ENCODE results near the gene DNAAF6. TPM values are rescaled to one million over a fixed set of nuclear protein-coding genes. Genes with fewer than 3 reads are reported as not detected.
"Not testable (repeated sequence)": the region's sequence is repeated elsewhere in the genome, so short reads cannot be mapped to it uniquely, and the experiment has no call there.

DNAAF6 gene
- total and polyA plus RNA-seq, 8 donors, result not detected

GRCh38 chrX:107171369-107172102, 34.9 kb upstream of the DNAAF6 start:
- Histone ChIP-seq H3K27me3 (no peaks in the 10 kb centered on the region), H3K4me3 (no peak overlapping the region), H3K4me1 (no peaks in the 10 kb centered on the region), H3K36me3 (no peaks in the 10 kb centered on the region), H3K9me3 (no peaks in the 10 kb centered on the region), H3K27ac (no peak overlapping the region)
- TF ChIP-seq CTCF (IDR thresholded peaks at IDR 0.05), result no peak
- FAIRE-seq (no peak), ATAC-seq (no peak), DNase-seq (no peak)
- intact Hi-C loops (cut with DNase I), result no loop called here

GRCh38 chrX:107197319-107197718, 9.1 kb upstream of the DNAAF6 start:
- intact Hi-C loops (cut with DNase I), result no loop called here
- Histone ChIP-seq H3K4me1 (no peaks in the 10 kb centered on the region), H3K4me3 (no peak overlapping the region), H3K9me3 (no peaks in the 10 kb centered on the region), H3K36me3 (no peaks in the 10 kb centered on the region), H3K27me3 (no peaks in the 10 kb centered on the region), H3K27ac (no peak overlapping the region)
- no peak for DNase-seq
- WGBS, 2 donors, result 81 to 92% methylated on average over 1 of the region's 1 CpG
- no peak for ATAC-seq
- no peak for TF ChIP-seq CTCF (IDR thresholded peaks at IDR 0.05)
- no peak for FAIRE-seq

GRCh38 chrX:107198074-107198473, 8.3 kb upstream of the DNAAF6 start:
- H3K4me3 ChIP-seq; H3K27ac ChIP-seq; ATAC-seq; FAIRE-seq; H3K9me3 ChIP-seq; H3K36me3 ChIP-seq; H3K27me3 ChIP-seq; H3K4me1 ChIP-seq; intact Hi-C loops (cut with DNase I); DNase-seq: not testable (repeated sequence)
- WGBS, 2 donors, result 75 to 95% methylated on average over 6 of the region's 6 CpGs

GRCh38 chrX:107199491-107199890, 6.9 kb upstream of the DNAAF6 start:
- no peaks in the 10 kb centered on the region for H3K4me1 ChIP-seq
- DNase-seq (no peak), ATAC-seq (no peak), FAIRE-seq (no peak)
- no peak for TF ChIP-seq CTCF (IDR thresholded peaks at IDR 0.05)
- no peak overlapping the region for H3K27ac ChIP-seq
- H3K27me3 ChIP-seq, result peaks cover 0 to 4% (median 0%) of the 10 kb centered on the region in 4 donors
- intact Hi-C loops (cut with DNase I), result no loop called here
- 56 to 63% methylated on average over 3 of the region's 3 CpGs for WGBS, 2 donors
- H3K9me3 ChIP-seq, result no peaks in the 10 kb centered on the region
- no peaks in the 10 kb centered on the region for H3K36me3 ChIP-seq
- no peak overlapping the region for H3K4me3 ChIP-seq

GRCh38 chrX:107204068-107204605, 2.3 kb upstream of the DNAAF6 start:
- Histone ChIP-seq H3K4me3 (no peak overlapping the region), H3K27me3 (peaks cover 0 to 4% (median 2%) of the 10 kb centered on the region in 4 donors), H3K27ac (no peak overlapping the region), H3K9me3 (no peaks in the 10 kb centered on the region), H3K4me1 (no peaks in the 10 kb centered on the region), H3K36me3 (no peaks in the 10 kb centered on the region)
- WGBS, 2 donors, result 25 to 49% methylated on average over 6 of the region's 6 CpGs
- TF ChIP-seq CTCF (IDR thresholded peaks at IDR 0.05), result no peak
- intact Hi-C loops (cut with DNase I), result no loop called here
- no peak for FAIRE-seq
- peak in 4 of 6 donors; percentile 35 to 52 (median 46) for DNase-seq
- ATAC-seq, result peak in 2 of 4 donors; percentile 29 to 61
